Renal cortex interstitium (tissue), 11 donors: ENCODE measurements around the gene RPS6KA1. TPM values are rescaled to one million over a fixed set of nuclear protein-coding genes. Genes with fewer than 3 reads are reported as not detected.
"Not testable (repeated sequence)": the region's sequence is repeated elsewhere in the genome, so short reads cannot be mapped to it uniquely, and the experiment has no call there.

ENCODE experiments used
- DNase-seq, 11 donors: peaks; one replicate each; pipeline ENCODE4 v3.0.0-alpha.2; 2013; ENCODE audit warnings: low read depth in 9 of 11, low spot score in 4 of 11; ENCODE audit errors: extremely low read depth in 1 of 11
- polyA plus RNA-seq, 3 donors: library from polyadenylated mRNA; unstranded; fragments of 120-200 nt; gene quantifications; one replicate each; pipeline ENCODE4 v1.2.1, GENCODE V29; 2013; ENCODE audit not compliant: insufficient read length in 3 of 3

Gene RPS6KA1
- polyA plus RNA-seq, 3 donors: 17.0 to 25.1 (median 21.3) TPM

GRCh38 chr1:26582053-26582835 is 52.7 kb downstream of the RPS6KA1 start:
- DNase-seq: no peak

- no peak for DNase-seq
These were observed 53.4 kb downstream of the RPS6KA1 start for GRCh38 chr1:26582836-26583460.

- DNase-seq: no peak
These were observed 54.3 kb downstream of the RPS6KA1 start for GRCh38 chr1:26583646-26584485.

- DNase-seq: not testable (repeated sequence)
These were observed 55.0 kb downstream of the RPS6KA1 start for GRCh38 chr1:26584588-26584987.

- no peak for DNase-seq
These were observed 55.9 kb downstream of the RPS6KA1 start for GRCh38 chr1:26585471-26585870.

GRCh38 chr1:26593385-26593784 is 63.8 kb downstream of the RPS6KA1 start:
- DNase-seq: no peak

- not testable (repeated sequence) for DNase-seq
These were observed 65.0 kb downstream of the RPS6KA1 start for GRCh38 chr1:26594593-26594992.

GRCh38 chr1:26597629-26598039 is 68.1 kb downstream of the RPS6KA1 start:
- DNase-seq: peak in 7 of 11 donors; percentile 36 to 66 (median 49)

GRCh38 chr1:26598890-26599289 is 69.3 kb downstream of the RPS6KA1 start:
- DNase-seq: no peak

GRCh38 chr1:26602378-26602959 is 72.9 kb downstream of the RPS6KA1 start:
- peak; percentile 49 to 77 (median 58) for DNase-seq

- DNase-seq: no peak
These were observed 74.3 kb downstream of the RPS6KA1 start for GRCh38 chr1:26603856-26604255.

GRCh38 chr1:26607186-26607585 is 77.6 kb downstream of the RPS6KA1 start:
- no peak for DNase-seq

GRCh38 chr1:26608895-26609294 is 79.3 kb downstream of the RPS6KA1 start:
- no peak for DNase-seq

GRCh38 chr1:26610781-26611180 is 81.2 kb downstream of the RPS6KA1 start:
- no peak for DNase-seq

GRCh38 chr1:26612627-26613026 is 83.1 kb downstream of the RPS6KA1 start:
- not testable (repeated sequence) for DNase-seq

GRCh38 chr1:26614655-26615411 is 85.3 kb downstream of the RPS6KA1 start:
- DNase-seq: no peak

- no peak for DNase-seq
These were observed 87.3 kb downstream of the RPS6KA1 start for GRCh38 chr1:26616881-26617280.

- no peak for DNase-seq
These were observed 89.0 kb downstream of the RPS6KA1 start for GRCh38 chr1:26618561-26618960.
